ENCODE data around the gene LHX4. TPM values are rescaled to one million over a fixed set of nuclear protein-coding genes. Genes with fewer than 3 reads are reported as not detected.

The LHX4 gene
- polyA plus RNA-seq, 1 donor: 3.1 TPM

DNA sequence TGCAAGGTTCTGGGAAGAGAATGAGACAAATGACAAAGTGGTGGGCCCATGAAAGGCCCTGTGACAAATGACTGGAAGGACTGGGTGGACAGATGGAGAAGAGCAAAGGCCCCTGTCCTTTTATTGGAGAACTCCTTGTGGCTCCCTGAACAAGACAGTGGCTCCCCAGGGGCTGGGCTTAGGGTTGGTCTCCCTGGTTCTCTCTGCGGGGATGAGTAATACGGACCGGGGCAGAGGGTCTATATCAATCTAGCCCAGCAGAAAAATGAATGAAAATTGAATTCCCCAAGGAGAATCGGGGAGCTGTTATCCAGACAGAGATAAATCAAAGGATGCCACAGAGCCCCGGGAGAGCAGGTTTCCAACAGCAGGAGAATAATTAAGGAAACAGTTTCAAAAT lies 5.2 kb upstream of the LHX4 start:
- no peaks in the 10 kb centered on the region for H3K36me3 ChIP-seq (ENCODE audit: control insufficient read depth, insufficient read depth, low read length)
- H3K4me3 ChIP-seq (ENCODE audit: low read length): no peak overlapping the region
- whole genome bisulfite sequencing (ENCODE audit: insufficient coverage, low lambda C conversion rate): 51% methylated on average over 5 of the region's 5 CpGs
- peaks cover 5% of the 10 kb centered on the region for H3K9me3 ChIP-seq (ENCODE audit: control insufficient read depth, low read depth, low read length)
- H3K4me1 ChIP-seq (ENCODE audit: control insufficient read depth, insufficient read depth, low read length): peaks cover 4% of the 10 kb centered on the region
- H3K27ac ChIP-seq (ENCODE audit: low read length): no peak overlapping the region
- DNase-seq: no peak
- peaks cover 81% of the 10 kb centered on the region for H3K27me3 ChIP-seq (ENCODE audit: control insufficient read depth, insufficient read depth, low read length)

DNA sequence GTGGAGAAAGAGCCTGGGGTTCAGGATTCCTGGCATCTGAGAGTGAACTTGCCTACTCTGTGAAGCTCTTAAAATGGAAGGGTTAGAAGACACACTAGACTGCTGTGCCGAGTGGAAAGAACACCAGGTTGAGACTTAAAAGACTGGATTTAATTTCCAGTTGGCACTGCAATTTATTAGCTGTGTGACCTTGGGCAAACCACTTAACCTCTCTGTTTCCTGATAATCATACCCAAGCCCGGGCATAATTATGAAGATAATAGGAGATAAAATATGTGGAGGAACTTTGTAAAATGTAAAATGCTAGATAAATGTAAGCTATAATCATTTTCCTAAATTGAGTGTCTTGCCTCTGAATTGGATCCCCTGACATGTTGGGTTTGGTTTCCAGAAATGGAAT lies 4.7 kb upstream of the LHX4 start:
- H3K4me1 ChIP-seq (ENCODE audit: control insufficient read depth, insufficient read depth, low read length): peaks cover 4% of the 10 kb centered on the region
- H3K4me3 ChIP-seq (ENCODE audit: low read length): no peak overlapping the region
- peaks cover 5% of the 10 kb centered on the region for H3K9me3 ChIP-seq (ENCODE audit: control insufficient read depth, low read depth, low read length)
- no CpG with 5 or more reads among the region's 2 CpGs for WGBS (ENCODE audit: insufficient coverage, low lambda C conversion rate)
- DNase-seq: no peak
- H3K36me3 ChIP-seq (ENCODE audit: control insufficient read depth, insufficient read depth, low read length): no peaks in the 10 kb centered on the region
- peaks cover 81% of the 10 kb centered on the region for H3K27me3 ChIP-seq (ENCODE audit: control insufficient read depth, insufficient read depth, low read length)
- H3K27ac ChIP-seq (ENCODE audit: low read length): no peak overlapping the region

DNA sequence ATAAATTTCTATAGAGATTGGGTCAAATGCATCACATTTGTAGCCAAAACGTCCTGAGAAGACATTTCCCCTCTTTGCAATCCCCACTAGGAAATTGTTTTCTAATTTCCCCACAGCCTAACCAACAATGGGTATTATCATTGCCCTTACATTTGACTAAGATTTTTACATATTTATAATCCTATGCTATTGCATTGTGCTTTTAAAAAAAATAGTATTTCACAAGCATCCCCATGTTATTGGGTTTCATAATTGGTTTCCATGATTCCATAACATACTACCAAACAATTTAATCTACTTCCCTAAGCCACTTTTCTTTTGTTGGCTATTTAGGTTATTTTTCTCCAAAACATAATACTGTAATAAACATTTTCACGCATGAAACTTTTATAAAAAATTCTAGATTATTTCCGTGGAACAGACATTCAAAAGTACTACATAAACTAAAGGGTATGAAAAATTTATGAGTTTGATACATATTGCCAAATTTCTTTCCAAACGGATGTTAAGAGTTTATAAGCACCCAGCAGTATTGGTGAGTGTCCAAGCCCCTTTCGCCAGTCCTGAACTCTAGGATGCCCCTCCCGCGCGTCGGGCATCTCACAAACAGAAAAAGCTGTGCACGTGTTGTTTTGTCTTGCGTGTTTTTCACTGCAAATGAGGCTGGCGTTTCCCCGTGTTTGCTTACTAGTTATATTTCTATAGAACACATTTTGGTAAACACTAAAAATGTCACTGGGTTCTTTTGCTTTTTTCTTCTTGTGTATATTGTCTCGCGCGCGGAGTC lies 2.0 kb upstream of the LHX4 start:
- no peak for DNase-seq
- 21% methylated on average over 3 of the region's 17 CpGs for WGBS (ENCODE audit: insufficient coverage, low lambda C conversion rate)
- Histone ChIP-seq H3K4me3 (ENCODE audit: low read length) (no peak overlapping the region), H3K4me1 (ENCODE audit: control insufficient read depth, insufficient read depth, low read length) (peaks cover 11% of the 10 kb centered on the region), H3K36me3 (ENCODE audit: control insufficient read depth, insufficient read depth, low read length) (no peaks in the 10 kb centered on the region), H3K27me3 (ENCODE audit: control insufficient read depth, insufficient read depth, low read length) (peaks cover 90% of the 10 kb centered on the region), H3K9me3 (ENCODE audit: control insufficient read depth, low read depth, low read length) (peaks cover 10% of the 10 kb centered on the region), H3K27ac (ENCODE audit: low read length) (no peak overlapping the region)

DNA sequence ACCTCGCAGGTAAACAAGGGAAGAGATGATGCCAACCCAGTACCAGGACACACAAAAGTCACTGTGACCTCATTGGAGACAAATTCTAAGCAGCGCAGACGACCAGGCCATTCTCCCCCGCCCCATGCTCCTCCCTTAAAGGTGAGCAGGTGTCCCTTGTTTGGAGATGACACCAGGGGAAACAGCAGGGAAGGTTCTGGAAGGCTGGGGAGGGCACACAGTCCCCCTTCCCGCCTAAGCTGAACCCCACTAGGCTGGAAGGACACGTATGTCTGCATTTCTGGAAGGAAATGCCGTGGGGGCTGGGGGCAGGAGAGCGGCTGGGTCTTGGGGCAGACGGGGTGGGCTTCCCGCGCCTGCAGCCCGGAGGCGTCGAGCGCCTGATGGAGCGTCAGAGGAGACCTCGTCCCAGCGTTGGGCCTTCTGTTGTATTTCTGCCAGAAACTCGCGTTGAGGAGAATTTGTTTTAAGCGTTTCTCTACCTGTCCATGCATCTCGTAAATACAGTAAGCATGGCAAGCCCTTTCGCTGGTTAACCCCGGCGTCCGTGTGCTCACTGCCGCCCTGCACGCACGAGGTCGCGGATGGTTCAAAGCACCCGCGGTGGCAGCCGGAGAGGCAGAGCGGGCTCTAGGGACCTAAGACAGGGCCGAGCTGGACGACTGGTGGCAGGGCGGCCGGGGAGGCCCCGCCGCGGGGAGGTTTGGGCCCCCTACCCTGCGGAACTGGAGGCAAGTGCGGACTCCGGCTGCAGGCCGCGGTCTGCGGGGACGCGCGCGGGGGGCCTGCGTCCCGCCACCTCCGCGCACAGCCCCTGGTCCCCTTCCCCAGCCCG lies 1.2 kb upstream of the LHX4 start:
- no peaks in the 10 kb centered on the region for H3K36me3 ChIP-seq (ENCODE audit: control insufficient read depth, insufficient read depth, low read length)
- peak in 1 of 2 donors; percentile 44 for DNase-seq
- WGBS (ENCODE audit: insufficient coverage, low lambda C conversion rate): no CpG with 5 or more reads among the region's 57 CpGs

DNA sequence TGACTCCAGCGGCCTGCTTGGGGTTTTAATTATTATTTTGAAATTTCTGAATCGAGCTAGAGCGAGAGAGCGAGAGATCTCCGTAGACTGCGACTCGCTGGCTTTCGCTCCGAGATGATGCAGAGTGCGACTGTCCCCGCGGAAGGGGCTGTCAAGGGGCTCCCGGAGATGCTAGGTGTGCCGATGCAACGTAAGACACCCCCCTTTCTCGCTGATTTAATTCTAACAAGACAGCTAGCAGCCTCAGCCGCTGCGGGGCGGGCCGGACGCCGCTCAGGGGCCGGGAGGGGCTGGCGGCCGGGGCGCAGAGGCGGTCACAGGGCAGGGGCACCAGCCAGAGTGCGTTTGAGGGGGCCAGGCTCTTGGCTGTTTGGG lies 339 bp downstream of the LHX4 start:
- peaks cover 28% of the 10 kb centered on the region for H3K4me1 ChIP-seq (ENCODE audit: control insufficient read depth, insufficient read depth, low read length)
- DNase-seq: no peak
- H3K9me3 ChIP-seq (ENCODE audit: control insufficient read depth, low read depth, low read length): peaks cover 18% of the 10 kb centered on the region
- H3K27ac ChIP-seq (ENCODE audit: low read length): no peak overlapping the region
- WGBS (ENCODE audit: insufficient coverage, low lambda C conversion rate): no CpG with 5 or more reads among the region's 28 CpGs
- no peaks in the 10 kb centered on the region for H3K36me3 ChIP-seq (ENCODE audit: control insufficient read depth, insufficient read depth, low read length)
- peaks cover 92% of the 10 kb centered on the region for H3K27me3 ChIP-seq (ENCODE audit: control insufficient read depth, insufficient read depth, low read length)
- no peak overlapping the region for H3K4me3 ChIP-seq (ENCODE audit: low read length)

More for the DNA sequence above, 1.2 kb upstream of the LHX4 start:
- Histone ChIP-seq H3K4me1 (ENCODE audit: control insufficient read depth, insufficient read depth, low read length) (peaks cover 15% of the 10 kb centered on the region), H3K9me3 (ENCODE audit: control insufficient read depth, low read depth, low read length) (peaks cover 16% of the 10 kb centered on the region), H3K4me3 (ENCODE audit: low read length) (no peak overlapping the region), H3K27me3 (ENCODE audit: control insufficient read depth, insufficient read depth, low read length) (peaks cover 90% of the 10 kb centered on the region), H3K27ac (ENCODE audit: low read length) (no peak overlapping the region)

DNA sequence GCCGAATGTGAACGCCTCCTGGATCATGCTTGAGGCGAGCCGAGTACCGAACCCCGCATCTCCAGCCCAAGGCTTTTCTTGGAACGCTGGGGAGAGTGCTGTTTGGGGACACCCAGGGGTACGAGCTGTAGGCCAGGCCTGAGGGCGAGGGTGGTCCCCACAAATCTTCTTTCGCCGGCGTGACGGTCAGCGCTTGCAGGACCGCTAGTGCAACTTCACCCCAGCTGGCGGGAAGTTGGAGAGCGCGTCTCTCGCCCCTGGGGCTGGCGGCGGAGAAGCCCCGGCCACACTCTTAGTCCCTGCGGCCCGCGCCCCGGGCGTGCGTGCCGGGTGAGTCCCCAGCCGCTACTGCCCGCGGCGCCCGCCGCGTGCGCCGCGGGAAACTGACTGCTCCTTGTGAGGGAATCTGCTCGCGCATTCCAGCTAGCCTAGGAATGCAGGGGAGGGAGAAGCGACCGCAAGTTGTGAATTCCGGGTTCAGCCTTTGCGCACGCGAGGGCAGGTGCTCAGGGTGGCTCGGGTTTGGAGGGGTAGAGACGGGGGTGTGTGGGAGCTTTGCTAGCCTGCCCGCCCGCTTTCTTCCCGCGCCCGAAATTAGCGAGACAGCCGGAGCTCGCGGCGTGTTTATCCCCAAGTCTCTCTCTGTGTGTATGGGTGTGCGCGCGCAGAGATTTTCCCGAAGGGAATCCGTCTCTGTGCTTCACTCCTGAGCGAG lies 884 bp downstream of the LHX4 start:
- H3K27me3 ChIP-seq (ENCODE audit: control insufficient read depth, insufficient read depth, low read length): peaks cover 92% of the 10 kb centered on the region
- H3K27ac ChIP-seq (ENCODE audit: low read length): no peak overlapping the region
- peaks cover 21% of the 10 kb centered on the region for H3K9me3 ChIP-seq (ENCODE audit: control insufficient read depth, low read depth, low read length)
- H3K36me3 ChIP-seq (ENCODE audit: control insufficient read depth, insufficient read depth, low read length): no peaks in the 10 kb centered on the region
- H3K4me3 ChIP-seq (ENCODE audit: low read length): no peak overlapping the region
- peaks cover 30% of the 10 kb centered on the region for H3K4me1 ChIP-seq (ENCODE audit: control insufficient read depth, insufficient read depth, low read length)
- peak in 1 of 2 donors; percentile 41 for DNase-seq
- WGBS (ENCODE audit: insufficient coverage, low lambda C conversion rate): no CpG with 5 or more reads among the region's 65 CpGs

DNA sequence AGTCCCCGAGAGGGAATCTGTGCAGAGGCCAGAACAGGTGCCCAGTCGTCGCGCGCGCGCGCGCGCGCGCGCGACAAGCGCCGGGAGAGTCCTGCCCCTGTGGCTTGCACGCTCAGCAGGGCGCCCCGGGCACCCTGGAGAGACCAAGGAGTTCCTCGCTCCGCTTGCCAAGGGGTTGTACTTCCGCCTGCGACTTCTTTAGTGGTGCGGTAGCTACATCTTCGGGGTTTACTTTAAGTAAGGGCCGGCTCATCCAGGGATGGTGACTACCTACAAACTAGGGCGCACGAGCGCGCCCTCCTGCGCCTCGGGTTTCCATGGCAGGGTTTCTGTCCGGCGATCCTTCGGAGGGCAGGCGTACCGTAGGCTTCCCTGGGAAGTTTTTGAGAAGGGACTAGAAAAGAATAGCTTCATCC lies 1.4 kb downstream of the LHX4 start:
- Histone ChIP-seq H3K4me3 (ENCODE audit: low read length) (no peak overlapping the region), H3K36me3 (ENCODE audit: control insufficient read depth, insufficient read depth, low read length) (no peaks in the 10 kb centered on the region), H3K4me1 (ENCODE audit: control insufficient read depth, insufficient read depth, low read length) (peaks cover 30% of the 10 kb centered on the region), H3K27ac (ENCODE audit: low read length) (no peak overlapping the region), H3K27me3 (ENCODE audit: control insufficient read depth, insufficient read depth, low read length) (peaks cover 92% of the 10 kb centered on the region), H3K9me3 (ENCODE audit: control insufficient read depth, low read depth, low read length) (peaks cover 21% of the 10 kb centered on the region)
- no CpG with 5 or more reads among the region's 37 CpGs for WGBS (ENCODE audit: insufficient coverage, low lambda C conversion rate)
- DNase-seq: peak in 1 of 2 donors; percentile 50

DNA sequence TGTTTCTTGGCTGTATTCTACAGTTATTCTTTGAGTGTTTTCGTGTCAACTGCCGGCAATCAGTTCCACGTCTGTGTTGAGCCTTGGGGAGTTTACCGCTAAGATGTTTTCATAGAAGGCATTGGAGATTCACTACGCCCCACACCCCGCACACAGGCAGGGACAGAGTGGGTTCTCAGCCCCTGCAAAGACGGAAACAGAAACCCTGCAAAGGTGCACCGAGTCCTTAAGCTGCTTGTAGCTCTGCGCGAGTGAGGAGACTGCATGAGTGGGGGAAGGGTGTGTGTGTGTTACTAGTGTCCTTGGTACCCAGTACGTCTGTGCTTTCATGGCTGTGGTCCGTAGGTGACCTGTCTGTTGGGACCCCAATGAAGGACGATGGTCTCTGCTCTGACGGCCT lies 1.9 kb downstream of the LHX4 start:
- peaks cover 92% of the 10 kb centered on the region for H3K27me3 ChIP-seq (ENCODE audit: control insufficient read depth, insufficient read depth, low read length)
- H3K9me3 ChIP-seq (ENCODE audit: control insufficient read depth, low read depth, low read length): peaks cover 21% of the 10 kb centered on the region
- peaks cover 30% of the 10 kb centered on the region for H3K4me1 ChIP-seq (ENCODE audit: control insufficient read depth, insufficient read depth, low read length)
- no CpG with 5 or more reads among the region's 14 CpGs for WGBS (ENCODE audit: insufficient coverage, low lambda C conversion rate)
- no peaks in the 10 kb centered on the region for H3K36me3 ChIP-seq (ENCODE audit: control insufficient read depth, insufficient read depth, low read length)
- peak in 1 of 2 donors; percentile 23 for DNase-seq
- no peak overlapping the region for H3K27ac ChIP-seq (ENCODE audit: low read length)
- H3K4me3 ChIP-seq (ENCODE audit: low read length): no peak overlapping the region

DNA sequence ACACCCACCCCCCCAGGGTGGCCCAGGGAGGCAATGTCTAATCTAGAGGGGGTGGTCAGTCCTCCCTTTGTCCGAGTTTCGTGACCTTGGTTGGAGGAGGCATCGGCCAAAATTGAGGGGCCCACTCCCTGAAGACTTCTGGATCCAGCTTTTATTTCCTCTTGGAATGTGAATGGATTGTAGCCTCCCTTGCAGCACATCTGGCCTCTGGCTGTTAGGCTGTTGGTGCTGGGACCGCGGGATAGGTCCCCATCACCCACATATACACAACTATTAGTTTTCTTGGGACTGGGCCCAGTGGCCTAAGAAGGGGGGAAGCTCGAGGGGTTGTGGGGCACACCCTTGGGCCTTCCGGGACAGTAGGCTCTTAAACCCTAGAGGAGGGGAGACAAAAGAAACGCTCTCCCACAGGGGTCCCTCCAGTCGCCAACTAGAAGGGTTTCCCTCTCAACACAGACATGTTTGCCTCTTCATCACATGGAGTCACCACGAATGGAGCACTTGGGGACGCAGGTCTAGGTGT lies 2.5 kb downstream of the LHX4 start:
- no peak for DNase-seq
- Histone ChIP-seq H3K9me3 (ENCODE audit: control insufficient read depth, low read depth, low read length) (peaks cover 21% of the 10 kb centered on the region), H3K4me3 (ENCODE audit: low read length) (no peak overlapping the region), H3K27me3 (ENCODE audit: control insufficient read depth, insufficient read depth, low read length) (peaks cover 97% of the 10 kb centered on the region), H3K4me1 (ENCODE audit: control insufficient read depth, insufficient read depth, low read length) (peaks cover 30% of the 10 kb centered on the region), H3K27ac (ENCODE audit: low read length) (no peak overlapping the region), H3K36me3 (ENCODE audit: control insufficient read depth, insufficient read depth, low read length) (no peaks in the 10 kb centered on the region)
- no CpG with 5 or more reads among the region's 11 CpGs for WGBS (ENCODE audit: insufficient coverage, low lambda C conversion rate)

Measured in large intestine (tissue), 3 donors.